GM23338 (cell line): Measurements from ENCODE around the gene DUSP19. TPM values are rescaled to one million over a fixed set of nuclear protein-coding genes. Genes with fewer than 3 reads are reported as not detected.

Experiments used
- ATAC-seq: fragments of 200-7000 bp; cut with Tn5 transposase; 3 replicates; pipeline ENCODE4 v1.9.1; 2020
- DNase-seq: peaks from one replicate; pipeline ENCODE4 v3.0.0-alpha.2; 2015; ENCODE audit warnings: low spot score
- H2AFZ ChIP-seq: fragments of 200-600 bp; sonication (generic); 2 replicates; pipeline ENCODE4 v1.8.0; 2016; ENCODE audit warnings: antibody characterized with exemption, mild to moderate bottlenecking, moderate library complexity
- H3F3A ChIP-seq: fragments of 200-600 bp; sonication (generic); replicated peaks from 2 replicates; pipeline ENCODE4 v1.8.0; 2017; ENCODE audit warnings: antibody characterized with exemption, mixed run types, low read depth
- H3K27ac ChIP-seq: fragments of 200-600 bp; sonication (generic); 2 replicates; pipeline ENCODE4 v1.6.1; 2016; ENCODE audit warnings: low read depth
- H3K27me3 ChIP-seq: fragments of 200-600 bp; sonication (generic); 2 replicates; pipeline ENCODE4 v1.8.0; 2016; ENCODE audit warnings: mild to moderate bottlenecking, mixed run types, moderate library complexity; ENCODE audit not compliant: insufficient read depth
- H3K36me3 ChIP-seq: fragments of 200-600 bp; sonication (generic); 2 replicates; pipeline ENCODE4 v1.8.0; 2016; ENCODE audit warnings: mild to moderate bottlenecking; ENCODE audit not compliant: insufficient read depth
- H3K4me1 ChIP-seq: fragments of 200-600 bp; sonication (generic); 2 replicates; pipeline ENCODE4 v1.8.0; 2016; ENCODE audit warnings: mild to moderate bottlenecking, moderate library complexity; ENCODE audit not compliant: insufficient read depth
- H3K4me2 ChIP-seq: fragments of 200-600 bp; sonication (generic); 2 replicates; pipeline ENCODE4 v1.7.1; 2017; ENCODE audit warnings: mixed run types
- H3K4me3 ChIP-seq: fragments of 200-600 bp; sonication (generic); 2 replicates; pipeline ENCODE4 v1.6.1; 2016; ENCODE audit warnings: mixed run types
- H3K79me2 ChIP-seq: fragments of 200-600 bp; sonication (generic); replicated peaks from 2 replicates; pipeline ENCODE4 v1.8.0; 2017; ENCODE audit warnings: mild to moderate bottlenecking; ENCODE audit not compliant: insufficient read depth
- H3K9me2 ChIP-seq: fragments of 200-600 bp; sonication (generic); 2 replicates; pipeline ENCODE4 v1.8.0; 2017; ENCODE audit not compliant: insufficient read depth
- H4K20me1 ChIP-seq: fragments of 200-600 bp; sonication (generic); replicated peaks from 2 replicates; pipeline ENCODE4 v1.8.0; 2017; ENCODE audit warnings: mild to moderate bottlenecking; ENCODE audit not compliant: insufficient read depth
- H3K27ac Mint-ChIP-seq: 2 replicates; pipeline ENCODE4 v1.8.0; 2020; ENCODE audit warnings: inconsistent platforms, mild to moderate bottlenecking, moderate library complexity, mixed read lengths
- H3K27me3 Mint-ChIP-seq: 3 replicates; pipeline ENCODE4 v1.8.0; 2022; ENCODE audit warnings: low read depth, mild to moderate bottlenecking, moderate library complexity, mixed read lengths, inconsistent platforms; ENCODE audit not compliant: insufficient read depth, poor library complexity
- H3K36me3 Mint-ChIP-seq: 3 replicates; pipeline ENCODE4 v1.8.0; 2021; ENCODE audit warnings: low read depth, mild to moderate bottlenecking, inconsistent platforms, moderate library complexity, mixed read lengths
- H3K4me1 Mint-ChIP-seq: 3 replicates; pipeline ENCODE4 v1.8.0; 2020; ENCODE audit warnings: mild to moderate bottlenecking, inconsistent platforms, mixed read lengths
- H3K4me3 Mint-ChIP-seq: 3 replicates; pipeline ENCODE4 v1.8.0; 2021; ENCODE audit warnings: moderate library complexity, mild to moderate bottlenecking, inconsistent platforms, mixed read lengths
- H3K9me3 Mint-ChIP-seq: 3 replicates; pipeline ENCODE4 v1.8.0; 2020; ENCODE audit warnings: moderate library complexity, mild to moderate bottlenecking, inconsistent platforms, mixed read lengths
- CREB1 ChIP-seq: fragments of 250-450 bp; sonication (Bioruptor Pico); IDR thresholded peaks from 2 replicates; pipeline ENCODE4 v1.5.0; 2020; ENCODE audit warnings: low read depth, mild to moderate bottlenecking, moderate library complexity
- CTCF ChIP-seq, 2 experiments: fragments of 200-600 bp in 1 of 2; sonication (generic) in 1 of 2; conservative IDR thresholded peaks; 2 replicates each; pipeline versions ENCODE4 v1.5.1 to v1.6.1; 2016 to 2017; ENCODE audit warnings: antibody characterized with exemption in 2 of 2, low read depth in 2 of 2, mild to moderate bottlenecking in 2 of 2, moderate library complexity in 1 of 2
- EZH2 ChIP-seq: fragments of 200-600 bp; sonication (generic); IDR thresholded peaks from one replicate; pipeline ENCODE4 v1.8.0; 2017; ENCODE audit warnings: antibody characterized with exemption, mild to moderate bottlenecking, low read depth; ENCODE audit not compliant: unreplicated experiment
- EZH2phosphoT487 ChIP-seq: fragments of 200-600 bp; sonication (generic); IDR thresholded peaks from one replicate; pipeline ENCODE4 v1.8.1; 2018; ENCODE audit warnings: antibody characterized with exemption; ENCODE audit not compliant: unreplicated experiment
- JUNB ChIP-seq: IDR thresholded peaks from one replicate; pipeline ENCODE4 v1.6.1; 2016; ENCODE audit warnings: antibody characterized with exemption; ENCODE audit not compliant: unreplicated experiment
- NANOG ChIP-seq: IDR thresholded peaks from 2 replicates; pipeline ENCODE4 v1.6.1; 2016; ENCODE audit warnings: antibody characterized with exemption, borderline replicate concordance
- POLR2AphosphoS5 ChIP-seq: IDR thresholded peaks from 2 replicates; pipeline ENCODE4 v1.6.1; 2016; ENCODE audit warnings: antibody characterized with exemption, low read depth
- REST ChIP-seq: IDR thresholded peaks from one replicate; pipeline ENCODE4 v1.6.1; 2018; ENCODE audit warnings: antibody characterized with exemption; ENCODE audit not compliant: unreplicated experiment
- STAT1 ChIP-seq: IDR thresholded peaks from one replicate; pipeline ENCODE4 v1.6.1; 2016; ENCODE audit warnings: antibody characterized with exemption; ENCODE audit not compliant: unreplicated experiment
- ZNF114 ChIP-seq: fragments of 250-450 bp; sonication (Bioruptor Pico); IDR thresholded peaks from 2 replicates; pipeline ENCODE4 v1.5.0; 2020; ENCODE audit warnings: mild to moderate bottlenecking, moderate library complexity
- ZNF331 ChIP-seq: fragments of 250-450 bp; sonication (Bioruptor Pico); IDR thresholded peaks from 2 replicates; pipeline ENCODE4 v1.5.0; 2020; ENCODE audit warnings: low read depth, mild to moderate bottlenecking, moderate library complexity
- polyA plus RNA-seq: library from polyadenylated mRNA; unstranded; fragments of >200 nt; fragmentation: Nextera tagmentation; extraction: Ambion mirVana; gene quantifications from 2 replicates; pipeline ENCODE4 v1.2.1, GENCODE V29; 2016
- total RNA-seq: library from RNA; depleted of rRNA; stranded (reverse); fragments of >200 nt; shearing (Covaris generic); gene quantifications from 2 replicates; pipeline ENCODE4 v1.2.3, GENCODE V29; 2014
- TF ChIP-seq, protein P1 (sequence below): fragments of 250-450 bp; sonication (Bioruptor Pico); IDR thresholded peaks from 2 replicates; pipeline ENCODE4 v1.5.0; 2020; ENCODE audit warnings: mild to moderate bottlenecking, moderate library complexity
- TF ChIP-seq, protein P2 (sequence below): IDR thresholded peaks from 2 replicates; pipeline ENCODE4 v1.6.1; 2016; ENCODE audit warnings: antibody characterized with exemption

DUSP19 gene
- total and polyA plus RNA-seq, 2 experiments from 2014 or later = 1.9 to 2.8 TPM

DNA sequence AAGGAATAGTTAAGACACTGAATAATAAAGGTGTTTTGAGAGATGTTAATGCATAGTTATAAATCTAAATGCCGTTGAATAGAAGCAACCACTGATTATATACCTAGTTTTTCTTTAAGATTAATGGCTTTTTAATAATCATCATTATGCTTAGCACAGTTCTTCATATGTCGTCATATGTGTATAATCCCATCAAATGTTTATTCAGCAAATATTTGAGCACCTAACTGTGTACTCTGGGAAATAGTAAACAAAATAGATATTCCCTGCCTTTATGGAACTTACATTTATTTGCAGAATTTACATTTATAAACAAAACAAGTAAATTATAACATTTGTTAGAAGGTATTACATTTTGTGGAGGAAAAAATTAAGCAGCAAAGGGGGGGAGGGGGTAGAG lies 55.5 kb downstream of the DUSP19 start:
- DNase-seq (no peak), ATAC-seq (no peak)
- no peaks in the 10 kb centered on the region; the same call in 1 of the 2 replicates for H3K4me1 ChIP-seq
- no peaks in the 10 kb centered on the region for H3K27me3 ChIP-seq
- H3K27ac Mint-ChIP-seq = no peak overlapping the region
- H3K4me1 Mint-ChIP-seq = no peaks in the 10 kb centered on the region
- no peak overlapping the region for H3K4me3 ChIP-seq
- H3K27ac ChIP-seq = no peak overlapping the region
- H3K4me3 Mint-ChIP-seq = no peak overlapping the region
- H3K9me2 ChIP-seq = no peaks in the 10 kb centered on the region
- H3F3A ChIP-seq = no peaks in the 10 kb centered on the region
- TF ChIP-seq JUNB (no peak), EZH2phosphoT487 (no peak), ZNF331 (no peak), STAT1 (no peak), ZNF114 (no peak), REST (no peak), POLR2AphosphoS5 (no peak), CREB1 (no peak), EZH2 (no peak), CTCF (conservative IDR thresholded peaks at IDR 0.05; ENCODE audit: low read depth in 2 of 2) (no peak), NANOG (no peak)
- TF ChIP-seq, protein P1, sequence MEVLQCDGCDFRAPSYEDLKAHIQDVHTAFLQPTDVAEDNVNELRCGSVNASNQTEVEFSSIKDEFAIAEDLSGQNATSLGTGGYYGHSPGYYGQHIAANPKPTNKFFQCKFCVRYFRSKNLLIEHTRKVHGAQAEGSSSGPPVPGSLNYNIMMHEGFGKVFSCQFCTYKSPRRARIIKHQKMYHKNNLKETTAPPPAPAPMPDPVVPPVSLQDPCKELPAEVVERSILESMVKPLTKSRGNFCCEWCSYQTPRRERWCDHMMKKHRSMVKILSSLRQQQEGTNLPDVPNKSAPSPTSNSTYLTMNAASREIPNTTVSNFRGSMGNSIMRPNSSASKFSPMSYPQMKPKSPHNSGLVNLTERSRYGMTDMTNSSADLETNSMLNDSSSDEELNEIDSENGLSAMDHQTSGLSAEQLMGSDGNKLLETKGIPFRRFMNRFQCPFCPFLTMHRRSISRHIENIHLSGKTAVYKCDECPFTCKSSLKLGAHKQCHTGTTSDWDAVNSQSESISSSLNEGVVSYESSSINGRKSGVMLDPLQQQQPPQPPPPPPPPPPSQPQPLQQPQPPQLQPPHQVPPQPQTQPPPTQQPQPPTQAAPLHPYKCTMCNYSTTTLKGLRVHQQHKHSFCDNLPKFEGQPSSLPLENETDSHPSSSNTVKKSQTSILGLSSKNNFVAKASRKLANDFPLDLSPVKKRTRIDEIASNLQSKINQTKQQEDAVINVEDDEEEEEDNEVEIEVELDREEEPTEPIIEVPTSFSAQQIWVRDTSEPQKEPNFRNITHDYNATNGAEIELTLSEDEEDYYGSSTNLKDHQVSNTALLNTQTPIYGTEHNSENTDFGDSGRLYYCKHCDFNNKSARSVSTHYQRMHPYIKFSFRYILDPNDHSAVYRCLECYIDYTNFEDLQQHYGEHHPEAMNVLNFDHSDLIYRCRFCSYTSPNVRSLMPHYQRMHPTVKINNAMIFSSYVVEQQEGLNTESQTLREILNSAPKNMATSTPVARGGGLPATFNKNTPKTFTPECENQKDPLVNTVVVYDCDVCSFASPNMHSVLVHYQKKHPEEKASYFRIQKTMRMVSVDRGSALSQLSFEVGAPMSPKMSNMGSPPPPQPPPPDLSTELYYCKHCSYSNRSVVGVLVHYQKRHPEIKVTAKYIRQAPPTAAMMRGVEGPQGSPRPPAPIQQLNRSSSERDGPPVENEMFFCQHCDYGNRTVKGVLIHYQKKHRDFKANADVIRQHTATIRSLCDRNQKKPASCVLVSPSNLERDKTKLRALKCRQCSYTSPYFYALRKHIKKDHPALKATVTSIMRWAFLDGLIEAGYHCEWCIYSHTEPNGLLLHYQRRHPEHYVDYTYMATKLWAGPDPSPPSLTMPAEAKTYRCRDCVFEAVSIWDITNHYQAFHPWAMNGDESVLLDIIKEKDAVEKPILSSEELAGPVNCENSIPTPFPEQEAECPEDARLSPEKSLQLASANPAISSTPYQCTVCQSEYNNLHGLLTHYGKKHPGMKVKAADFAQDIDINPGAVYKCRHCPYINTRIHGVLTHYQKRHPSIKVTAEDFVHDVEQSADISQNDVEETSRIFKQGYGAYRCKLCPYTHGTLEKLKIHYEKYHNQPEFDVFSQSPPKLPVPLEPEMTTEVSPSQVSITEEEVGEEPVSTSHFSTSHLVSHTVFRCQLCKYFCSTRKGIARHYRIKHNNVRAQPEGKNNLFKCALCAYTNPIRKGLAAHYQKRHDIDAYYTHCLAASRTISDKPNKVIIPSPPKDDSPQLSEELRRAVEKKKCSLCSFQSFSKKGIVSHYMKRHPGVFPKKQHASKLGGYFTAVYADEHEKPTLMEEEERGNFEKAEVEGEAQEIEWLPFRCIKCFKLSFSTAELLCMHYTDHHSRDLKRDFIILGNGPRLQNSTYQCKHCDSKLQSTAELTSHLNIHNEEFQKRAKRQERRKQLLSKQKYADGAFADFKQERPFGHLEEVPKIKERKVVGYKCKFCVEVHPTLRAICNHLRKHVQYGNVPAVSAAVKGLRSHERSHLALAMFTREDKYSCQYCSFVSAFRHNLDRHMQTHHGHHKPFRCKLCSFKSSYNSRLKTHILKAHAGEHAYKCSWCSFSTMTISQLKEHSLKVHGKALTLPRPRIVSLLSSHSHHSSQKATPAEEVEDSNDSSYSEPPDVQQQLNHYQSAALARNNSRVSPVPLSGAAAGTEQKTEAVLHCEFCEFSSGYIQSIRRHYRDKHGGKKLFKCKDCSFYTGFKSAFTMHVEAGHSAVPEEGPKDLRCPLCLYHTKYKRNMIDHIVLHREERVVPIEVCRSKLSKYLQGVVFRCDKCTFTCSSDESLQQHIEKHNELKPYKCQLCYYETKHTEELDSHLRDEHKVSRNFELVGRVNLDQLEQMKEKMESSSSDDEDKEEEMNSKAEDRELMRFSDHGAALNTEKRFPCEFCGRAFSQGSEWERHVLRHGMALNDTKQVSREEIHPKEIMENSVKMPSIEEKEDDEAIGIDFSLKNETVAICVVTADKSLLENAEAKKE = no peak
- TF ChIP-seq, protein P2, sequence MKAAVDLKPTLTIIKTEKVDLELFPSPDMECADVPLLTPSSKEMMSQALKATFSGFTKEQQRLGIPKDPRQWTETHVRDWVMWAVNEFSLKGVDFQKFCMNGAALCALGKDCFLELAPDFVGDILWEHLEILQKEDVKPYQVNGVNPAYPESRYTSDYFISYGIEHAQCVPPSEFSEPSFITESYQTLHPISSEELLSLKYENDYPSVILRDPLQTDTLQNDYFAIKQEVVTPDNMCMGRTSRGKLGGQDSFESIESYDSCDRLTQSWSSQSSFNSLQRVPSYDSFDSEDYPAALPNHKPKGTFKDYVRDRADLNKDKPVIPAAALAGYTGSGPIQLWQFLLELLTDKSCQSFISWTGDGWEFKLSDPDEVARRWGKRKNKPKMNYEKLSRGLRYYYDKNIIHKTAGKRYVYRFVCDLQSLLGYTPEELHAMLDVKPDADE = no peak
- no peaks in the 10 kb centered on the region for H3K9me3 Mint-ChIP-seq
- peaks cover 3% of the 10 kb centered on the region for H3K27me3 Mint-ChIP-seq
- peaks cover 28% of the 10 kb centered on the region for H4K20me1 ChIP-seq
- peaks cover 9% of the 10 kb centered on the region; the same call in 1 of the 2 replicates for H3K36me3 ChIP-seq
- no peak overlapping the region for H2AFZ ChIP-seq
- H3K79me2 ChIP-seq = peaks cover 91% of the 10 kb centered on the region
- H3K4me2 ChIP-seq = no peak overlapping the region
- H3K36me3 Mint-ChIP-seq = peaks cover 59% of the 10 kb centered on the region
